GM19099 (cell line): ENCODE results near the gene TFF3.

Experiments
- POLR2A ChIP-seq: IDR thresholded peaks from 3 replicates; pipeline ENCODE4 v1.6.1; 2011; ENCODE audit warnings: low read depth; ENCODE audit not compliant: insufficient read length; ENCODE audit errors: extremely low read depth

TFF3 gene

DNA sequence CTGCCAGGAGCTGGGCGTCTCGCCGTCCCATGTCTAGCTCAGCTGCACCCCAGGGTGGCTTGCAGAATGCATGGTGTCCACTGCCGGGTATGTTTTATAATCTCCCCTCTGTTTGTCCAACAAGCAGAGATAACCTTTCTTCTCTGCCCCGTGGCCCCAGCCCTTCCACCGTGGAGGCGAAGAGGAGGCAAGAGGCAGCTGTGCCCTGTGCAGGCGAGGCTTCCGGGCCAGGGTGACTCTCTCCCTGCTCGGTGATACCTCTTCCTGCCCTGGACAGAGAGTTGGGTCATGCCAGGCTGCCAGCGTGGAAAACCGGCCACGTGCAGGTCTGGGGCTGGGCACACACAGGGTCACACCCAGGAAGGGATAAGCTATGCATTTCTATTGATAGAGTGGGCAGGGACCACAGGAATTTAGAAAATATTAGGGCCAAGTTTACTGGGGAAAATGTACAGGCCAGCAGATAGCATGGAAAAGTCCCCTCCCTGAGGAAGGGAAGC is 35.8 kb upstream of the TFF3 start, which contains the start of gene TFF2:
TSS of gene TFF2 (minus strand) at position 68 of the 500 bp plus-strand sequence. CDS start at position 31, 37 bp downstream.
- no peak for TF ChIP-seq POLR2A

DNA sequence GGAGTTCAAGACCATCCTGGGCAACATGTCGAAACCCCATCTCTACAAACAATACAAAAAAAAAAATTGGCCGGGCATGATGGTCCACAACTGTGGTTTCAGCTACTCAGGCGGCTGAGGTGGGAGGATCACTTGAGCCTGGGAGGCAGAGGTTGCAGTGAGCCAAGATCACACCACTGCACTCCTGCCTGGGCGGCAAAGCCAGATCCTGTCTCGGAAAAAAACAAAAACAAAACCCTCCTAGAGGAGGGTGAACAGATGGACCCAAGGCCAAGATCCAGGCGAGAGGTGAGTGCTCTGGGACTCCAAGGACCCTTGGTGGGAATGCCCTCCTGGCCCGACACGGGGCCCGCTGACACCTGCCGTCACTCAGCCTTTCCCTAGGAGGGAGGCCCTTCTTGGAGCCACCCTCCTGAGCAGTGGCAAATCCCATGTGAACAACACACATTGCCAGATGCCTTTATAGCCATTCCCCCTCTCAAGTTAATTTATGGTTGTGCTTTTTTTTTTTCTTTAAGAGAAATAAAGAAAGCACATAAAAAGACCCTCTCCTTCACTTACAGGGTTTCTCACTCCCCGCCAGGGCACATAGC is 35.2 kb upstream of the TFF3 start:
- TF ChIP-seq POLR2A: no peak

DNA sequence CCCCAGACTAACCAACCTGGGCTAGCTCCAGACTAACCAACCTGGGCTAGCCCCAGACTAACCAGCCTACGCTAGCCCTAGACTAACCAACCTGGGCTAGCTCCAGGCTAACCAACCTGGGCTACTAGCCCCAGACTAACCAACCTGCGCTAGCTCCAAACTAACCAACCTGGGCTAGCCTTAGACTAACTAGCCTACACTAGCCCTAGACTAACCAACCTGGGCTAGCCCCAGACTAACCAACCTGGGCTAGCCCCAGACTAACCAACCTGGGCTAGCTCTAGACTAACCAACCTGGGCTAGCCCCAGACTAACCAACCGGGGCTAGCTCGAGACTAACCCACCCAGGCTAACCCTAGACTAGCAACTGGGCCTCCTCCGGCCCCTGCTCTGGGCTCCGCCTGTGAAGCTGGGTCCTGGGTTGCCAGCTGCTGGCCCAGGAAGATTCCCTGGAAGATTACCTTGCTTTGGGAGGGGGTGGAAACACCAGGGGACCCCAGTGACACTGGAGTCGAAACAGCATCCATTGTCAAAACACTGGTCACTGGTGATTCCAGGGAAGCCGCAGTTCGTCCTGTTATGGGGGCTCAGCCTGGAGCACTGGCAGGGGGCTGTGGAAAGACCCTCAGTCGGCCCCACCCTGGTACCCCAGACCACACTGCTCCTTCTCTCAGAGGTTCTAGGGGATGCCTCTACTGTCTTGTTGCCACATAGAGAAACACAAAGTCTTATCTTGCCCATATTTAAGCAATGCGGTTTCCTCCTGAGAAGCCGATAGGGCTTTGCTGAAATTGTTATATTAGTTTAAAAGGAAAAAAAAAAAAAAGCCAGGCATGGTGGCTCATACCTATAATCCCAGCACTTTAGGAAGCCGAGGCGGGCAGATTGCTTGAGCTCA is 34.5 kb upstream of the TFF3 start:
- TF ChIP-seq POLR2A: no peak

DNA sequence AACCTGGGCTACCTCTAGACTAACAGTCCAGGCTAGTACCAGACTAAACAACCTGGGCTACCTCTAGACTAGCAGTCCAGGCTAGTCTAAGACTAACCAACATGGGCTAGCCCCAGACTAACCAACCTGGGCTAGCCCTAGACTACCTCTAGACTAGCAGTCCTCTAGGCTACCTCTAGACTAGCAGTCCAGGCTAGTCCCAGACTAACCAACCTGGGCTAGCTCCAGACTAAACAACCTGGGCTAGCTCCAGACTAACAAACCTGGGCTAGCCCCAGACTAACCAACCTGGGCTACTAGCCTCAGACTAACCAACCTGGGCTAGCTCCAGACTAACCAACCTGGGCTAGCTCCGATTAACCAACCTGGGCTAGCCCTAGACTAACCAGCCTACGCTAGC is 33.6 kb upstream of the TFF3 start:
- TF ChIP-seq POLR2A: no peak

DNA sequence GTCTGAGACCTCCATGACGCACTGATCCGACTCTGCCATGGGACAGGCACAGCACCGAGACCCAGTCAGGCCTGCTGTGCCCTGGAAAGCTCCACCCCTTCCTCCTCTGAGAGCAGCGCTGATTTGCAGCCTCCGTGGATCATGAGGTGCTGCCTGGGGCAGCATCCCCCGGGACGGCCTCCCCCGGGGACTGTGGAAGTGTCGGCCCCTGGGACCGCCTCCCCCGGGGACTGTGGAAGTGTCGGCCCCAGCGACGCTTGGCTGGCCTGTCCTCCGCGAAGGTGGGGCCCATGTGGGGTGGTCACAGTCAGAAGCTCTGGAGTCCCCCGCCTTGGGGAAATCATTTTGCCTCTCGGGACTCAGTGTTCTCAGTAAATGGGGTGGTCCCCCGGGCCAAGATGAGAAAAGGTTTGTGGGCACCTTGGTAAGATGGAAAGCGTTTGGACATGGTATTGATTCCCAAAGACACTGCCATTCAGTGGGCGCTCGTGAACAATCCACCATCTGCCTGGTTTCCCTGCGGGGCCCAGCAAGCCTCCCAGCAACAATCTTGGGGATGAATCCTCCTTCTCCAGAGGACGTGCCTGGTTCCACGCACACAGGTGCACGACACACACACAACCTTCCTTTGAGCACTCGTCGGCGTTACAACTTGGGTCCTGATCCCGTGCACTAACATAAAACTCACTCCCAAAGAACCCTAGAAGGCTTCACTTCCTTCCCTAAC is 32.6 kb upstream of the TFF3 start:
- no peak for TF ChIP-seq POLR2A

DNA sequence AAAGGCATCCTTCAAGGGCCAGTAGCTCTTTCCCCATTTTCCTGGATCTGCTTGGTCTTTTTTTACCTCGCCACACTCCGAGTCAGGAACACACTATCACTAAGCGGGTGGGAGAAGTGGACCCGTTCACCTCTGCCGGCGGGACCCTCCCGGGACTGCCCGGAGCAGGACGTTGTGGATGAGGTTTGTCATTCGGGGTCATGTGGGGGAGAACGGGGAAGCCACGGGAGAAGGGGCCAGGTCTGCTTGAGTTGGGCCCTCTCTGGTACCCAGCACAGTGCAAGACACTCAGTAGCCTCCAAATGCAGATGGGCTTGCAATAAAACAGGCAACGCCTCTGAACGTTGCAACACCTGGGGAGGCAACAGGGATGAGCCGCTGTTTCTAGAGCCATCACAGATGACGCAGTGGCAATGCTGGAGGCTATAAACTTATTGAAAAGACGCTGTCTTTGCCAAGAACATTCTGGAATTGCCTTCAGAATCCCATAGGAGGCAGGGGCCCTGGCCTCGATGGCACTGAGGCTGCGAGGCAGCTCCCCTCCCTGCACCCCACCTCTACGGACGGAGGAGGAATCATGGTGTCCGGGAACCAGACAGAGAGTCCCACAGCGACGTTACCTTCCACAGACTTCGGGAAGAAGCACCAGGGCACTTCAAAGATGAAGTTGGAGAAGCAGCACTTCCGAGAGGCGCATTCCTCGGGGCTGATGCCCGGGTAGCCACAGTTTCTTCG is 31.8 kb upstream of the TFF3 start:
- TF ChIP-seq POLR2A: no peak

DNA sequence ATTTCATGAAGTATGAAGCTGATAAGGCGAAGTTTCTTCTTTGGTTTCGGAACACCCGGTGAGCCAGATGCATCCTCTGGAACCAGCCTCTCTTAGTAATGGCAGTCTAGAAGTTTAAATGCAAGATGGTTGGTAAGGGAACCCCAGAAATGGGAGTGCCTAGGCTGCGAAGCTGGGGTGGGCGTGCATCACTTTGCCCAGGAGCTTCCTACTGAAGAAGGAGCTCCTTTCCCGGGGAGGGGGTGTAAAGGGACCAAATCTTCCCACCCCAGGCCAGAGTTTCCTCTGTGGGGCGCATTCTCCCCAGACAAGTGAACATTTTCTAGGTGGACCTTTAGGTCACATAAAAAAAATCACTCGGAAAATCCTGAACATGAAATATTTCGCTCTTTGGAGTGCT is 31.2 kb upstream of the TFF3 start:
- no peak for TF ChIP-seq POLR2A

DNA sequence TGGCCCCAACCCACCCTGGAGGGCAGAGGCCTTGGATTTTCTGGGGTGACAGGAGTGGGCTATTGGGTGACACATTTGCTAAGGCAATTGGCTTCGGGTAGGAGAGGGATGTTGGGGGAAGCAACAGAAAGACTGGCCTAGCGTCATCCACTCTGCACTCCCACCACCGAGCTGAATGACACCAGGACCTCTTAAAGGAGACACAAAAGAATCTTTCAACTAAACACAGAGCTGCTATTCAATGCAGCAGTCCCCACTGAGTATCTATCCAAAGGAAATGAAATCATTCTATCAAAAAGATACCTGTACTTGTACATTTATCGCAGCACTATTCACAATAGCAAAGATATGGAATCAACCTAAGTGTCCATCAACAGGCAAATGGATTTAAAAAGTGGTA is 29.4 kb upstream of the TFF3 start:
- TF ChIP-seq POLR2A: no peak

DNA sequence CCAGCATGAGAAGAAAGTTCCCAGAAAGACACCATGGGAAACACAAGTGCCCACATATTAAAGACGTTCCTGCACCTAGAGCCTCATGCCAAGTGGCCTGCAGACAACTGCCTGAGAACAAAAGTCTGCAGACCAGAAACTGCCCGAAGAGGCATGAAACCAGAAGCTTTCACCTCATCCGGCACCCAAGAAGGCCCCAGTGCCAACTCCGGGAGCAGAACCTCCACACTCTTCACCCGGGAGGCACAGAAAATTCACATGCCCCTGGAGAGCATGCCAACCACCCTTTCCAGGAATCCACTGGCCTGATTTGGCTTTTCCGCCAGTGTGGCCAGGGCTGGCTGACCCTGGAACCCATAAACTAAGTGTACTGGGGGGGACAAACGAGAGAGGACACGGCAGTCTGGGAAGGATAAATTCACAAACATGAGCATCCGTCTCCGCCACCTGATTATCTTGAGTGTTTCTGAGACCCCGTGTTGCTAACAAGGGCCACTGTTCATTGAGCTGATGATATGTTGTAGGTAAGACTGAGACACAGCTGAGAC is 28.8 kb upstream of the TFF3 start:
- no peak for TF ChIP-seq POLR2A

DNA sequence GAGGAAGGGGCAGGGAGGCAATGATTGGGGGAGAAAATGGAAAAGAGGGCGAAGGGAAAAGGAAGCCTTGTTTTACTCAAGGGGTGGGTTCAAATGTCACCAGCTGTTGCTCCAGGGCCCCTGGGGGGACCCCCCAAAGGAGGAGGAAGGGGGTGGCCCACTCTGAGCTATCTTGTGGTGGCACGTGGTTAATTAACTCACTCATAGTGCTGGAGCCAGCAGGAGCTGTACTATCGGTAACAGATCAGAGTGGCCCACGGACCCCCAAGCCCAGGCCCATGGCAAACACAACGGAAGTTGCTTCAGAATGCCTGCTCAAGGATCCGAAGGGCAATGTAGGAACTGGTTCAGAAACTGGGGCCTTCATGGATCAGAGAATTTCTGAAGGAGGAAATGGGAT is 28.3 kb upstream of the TFF3 start:
- no peak for TF ChIP-seq POLR2A

DNA sequence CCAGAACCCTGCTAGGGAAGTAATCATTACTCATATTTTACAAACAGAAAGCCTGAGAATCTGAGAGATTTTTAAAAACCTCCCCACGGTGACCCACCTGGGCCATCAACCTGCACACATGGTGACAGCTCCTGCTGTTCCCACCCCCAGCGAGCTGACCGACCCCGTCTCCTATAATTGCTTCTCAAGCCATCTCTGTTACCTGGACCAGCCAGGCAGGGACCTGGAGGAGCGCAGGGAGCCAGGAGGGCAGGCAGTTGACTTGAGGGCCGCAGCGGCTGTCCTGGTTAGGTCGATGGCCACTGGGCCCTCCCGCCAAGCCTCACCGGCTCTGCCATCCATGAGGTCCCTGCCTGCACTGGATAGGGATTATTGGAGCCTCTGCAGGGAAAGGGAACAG is 27.9 kb upstream of the TFF3 start:
- TF ChIP-seq POLR2A: no peak

DNA sequence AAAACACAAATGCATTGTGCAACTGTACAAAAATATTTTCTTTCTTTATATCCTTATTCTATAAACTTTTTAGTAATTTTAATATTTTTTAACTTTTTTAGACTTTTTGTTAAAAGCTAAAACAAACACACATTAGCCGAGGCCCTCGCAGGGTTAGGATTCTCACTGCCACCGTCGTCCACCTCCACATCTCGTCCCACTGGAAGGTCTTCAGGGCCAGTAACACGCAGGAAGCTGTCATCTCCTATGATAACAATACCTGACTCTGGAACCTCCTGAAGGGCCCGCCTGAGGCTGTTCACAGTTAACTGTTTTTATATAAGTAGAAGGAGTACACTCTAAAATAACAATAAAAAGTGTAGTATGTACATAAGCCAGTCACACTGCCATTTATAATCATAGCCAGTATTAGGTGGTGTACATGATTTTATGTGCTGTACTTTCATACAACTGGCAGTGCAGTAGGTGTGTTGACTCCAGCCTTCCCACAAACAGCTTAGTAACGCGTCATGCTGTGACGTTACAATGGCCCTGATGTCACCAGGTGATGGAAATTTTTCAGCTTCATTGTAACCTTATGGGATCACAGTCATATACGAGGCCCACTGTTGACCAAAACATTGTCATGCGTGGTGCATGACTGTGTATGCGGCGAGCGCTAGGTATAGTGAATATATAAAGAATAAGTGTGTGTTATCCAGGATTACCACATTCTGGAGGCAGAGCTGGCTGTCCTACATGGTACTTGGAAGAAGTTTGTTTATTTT is 26.8 kb upstream of the TFF3 start:
- TF ChIP-seq POLR2A: no peak

DNA sequence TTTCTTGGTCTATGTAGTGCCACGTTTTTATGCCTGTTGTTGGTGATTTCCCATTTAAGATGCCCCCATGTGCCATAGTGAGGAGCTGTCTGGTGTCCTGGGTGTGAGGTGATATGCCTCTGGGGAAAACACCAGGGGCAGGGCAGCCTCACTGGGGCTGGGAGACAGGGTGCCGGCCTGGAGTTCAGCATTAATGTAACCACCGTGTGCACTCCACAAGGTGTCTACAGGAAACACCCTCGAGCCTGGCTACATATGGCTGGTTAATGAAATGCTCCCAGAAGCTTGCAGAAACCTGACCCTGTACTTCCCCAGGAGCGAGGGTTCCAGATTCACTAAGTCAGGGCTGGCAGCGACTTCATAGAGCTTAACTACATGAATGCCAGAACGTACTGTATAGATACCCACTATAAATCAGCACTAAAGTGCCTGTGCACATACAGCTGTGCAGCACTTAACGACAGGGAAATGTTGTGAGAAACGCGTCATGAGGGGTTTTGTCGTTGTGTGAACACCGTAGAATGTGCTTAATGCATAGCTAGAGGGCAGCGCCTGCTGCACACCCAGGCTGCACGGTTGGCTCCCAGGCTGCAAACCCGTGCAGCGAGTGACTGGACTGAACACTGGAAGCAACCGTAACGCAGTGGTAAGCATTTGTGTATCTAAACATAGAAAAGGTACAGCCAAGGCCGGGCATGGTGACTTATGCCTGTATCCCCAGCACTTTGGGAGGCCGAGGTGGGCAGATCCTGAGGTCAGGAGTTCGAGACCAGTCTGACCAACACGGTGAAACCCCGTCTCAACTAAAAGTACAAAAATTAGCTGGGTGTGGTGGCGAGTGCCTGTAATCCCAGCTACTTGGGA is 25.2 kb upstream of the TFF3 start:
- no peak for TF ChIP-seq POLR2A
